AG08395 (cell line): ENCODE results near the gene RAD17.
"Not testable (repeated sequence)": the region's sequence is repeated elsewhere in the genome, so short reads cannot be mapped to it uniquely, and the experiment has no call there.

Experiments
- DNase-seq: peaks from one replicate; pipeline ENCODE4 v3.0.0; 2012; ENCODE audit warnings: mixed read lengths, low spot score

RAD17 gene

DNA sequence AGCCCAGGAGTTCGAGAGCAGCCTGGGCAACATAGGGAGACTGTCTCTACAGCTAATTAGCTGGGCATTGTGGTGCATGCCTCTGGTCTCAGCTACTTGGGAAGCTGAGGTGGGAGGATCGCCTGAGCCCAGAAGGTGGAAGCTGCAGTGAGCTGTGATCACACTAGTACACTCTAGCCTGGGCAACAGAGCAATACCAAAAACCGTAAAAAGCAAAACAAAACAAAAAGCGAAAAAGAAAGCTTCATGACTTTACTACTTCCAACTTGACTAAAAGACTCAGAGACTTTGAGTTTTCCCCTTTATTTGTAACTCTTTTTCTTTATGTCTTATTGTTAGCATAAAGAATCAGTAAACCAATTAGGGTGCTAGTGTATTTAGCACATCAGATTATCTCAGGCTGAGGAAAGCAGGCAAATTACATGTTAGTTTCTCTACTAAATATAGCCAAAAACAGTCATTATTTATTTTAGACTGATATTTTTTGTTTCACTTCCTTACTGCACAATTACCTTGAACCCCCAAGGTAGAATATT is 5.4 kb downstream of the RAD17 start:
- no peak for DNase-seq

DNA sequence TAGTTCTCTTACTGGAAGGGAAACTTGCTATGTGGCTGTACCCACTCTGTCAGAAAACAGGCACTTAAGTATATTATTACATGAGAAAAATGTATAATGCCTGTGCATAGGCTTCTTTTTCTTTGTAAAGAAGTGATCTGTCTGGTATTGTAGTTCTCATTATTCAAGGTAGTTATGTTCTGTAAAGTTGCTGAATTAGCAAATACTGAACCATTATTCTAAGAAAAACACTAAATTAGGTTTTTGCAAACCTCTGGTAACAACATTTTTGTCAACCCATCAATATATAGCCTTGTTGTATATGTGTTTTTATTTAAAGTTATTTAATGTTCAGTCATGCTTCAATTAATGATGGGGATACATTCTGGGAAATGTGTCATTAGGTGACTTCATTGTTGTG is 8.8 kb downstream of the RAD17 start:
- DNase-seq = no peak

DNA sequence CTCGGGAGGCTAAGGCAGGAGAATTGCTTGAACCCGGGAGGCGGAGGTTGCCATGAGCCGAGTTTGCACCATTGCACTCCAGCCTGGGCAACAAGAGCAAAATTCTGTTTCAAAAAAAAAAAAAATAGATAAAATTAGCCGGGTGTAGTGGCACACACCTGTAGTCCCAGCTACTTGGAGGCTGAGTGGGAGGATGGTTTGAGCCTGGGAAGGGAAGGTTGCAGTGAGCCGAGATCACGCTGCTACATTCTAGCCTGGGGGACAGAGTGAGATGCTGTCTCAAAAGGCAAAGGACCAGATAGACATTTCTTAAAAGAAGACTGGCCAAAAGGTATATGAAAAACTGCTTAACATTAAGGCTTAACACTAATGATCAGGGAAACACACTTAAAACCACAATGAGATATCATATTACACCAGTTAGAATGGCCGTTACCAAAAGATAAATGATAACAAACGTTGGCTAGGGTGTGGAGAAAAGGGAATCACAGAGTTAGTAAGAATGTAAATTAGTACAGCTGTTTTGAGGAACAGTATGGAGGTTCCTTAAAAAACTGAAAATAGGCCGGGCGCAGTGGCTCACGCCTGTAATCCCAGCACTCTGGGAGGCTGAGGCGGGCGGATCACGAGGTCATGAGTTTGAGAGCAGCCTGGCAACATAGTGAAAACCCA is 35.2 kb downstream of the RAD17 start:
- DNase-seq = no peak

GRCh38 chr5:69414885-69415583 is 45.4 kb downstream of the RAD17 start, which contains the start of gene MARVELD2:
TSS of gene MARVELD2 (plus strand) at chr5:69415116. CDS start at chr5:69419386, 4,270 bp downstream.
- DNase-seq = peak; percentile 22

DNA sequence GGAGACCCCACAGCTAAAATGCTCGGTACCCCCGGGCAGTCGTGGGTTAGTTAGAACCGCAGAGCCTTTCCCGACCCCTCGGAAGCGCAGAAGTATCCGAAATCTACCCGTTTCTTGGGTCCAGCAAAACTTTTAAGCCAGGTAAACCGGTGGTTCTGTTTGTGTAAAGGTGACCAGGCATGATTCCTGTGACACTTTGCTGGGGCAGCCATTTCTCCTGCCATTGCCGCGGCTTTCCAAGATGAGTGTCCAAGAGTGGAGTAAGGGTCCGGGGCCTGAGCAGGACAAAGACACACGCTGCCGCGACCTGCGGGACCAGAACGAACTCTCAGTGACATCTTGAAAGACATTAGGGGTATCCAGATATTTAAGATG is 46.0 kb downstream of the RAD17 start:
- no peak for DNase-seq

DNA sequence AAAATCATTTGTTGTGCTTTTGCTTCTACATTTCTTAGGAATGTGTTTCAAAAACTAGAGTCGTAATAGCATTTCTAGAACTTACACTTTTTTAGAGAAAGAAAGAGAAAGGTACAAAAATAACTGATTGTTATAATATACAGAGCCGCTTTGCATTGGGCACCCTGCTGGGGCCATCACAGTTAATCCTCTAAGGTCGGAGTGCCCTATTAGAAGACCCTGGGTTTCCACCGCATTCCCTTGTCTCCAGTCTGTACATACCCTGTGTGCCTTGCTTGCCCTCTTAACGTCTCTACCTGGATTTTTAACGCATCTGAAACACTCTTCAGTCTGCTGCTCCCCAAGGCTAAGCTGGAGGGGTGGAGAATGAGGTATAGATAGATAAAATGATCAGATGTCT is 46.6 kb downstream of the RAD17 start:
- DNase-seq = no peak

DNA sequence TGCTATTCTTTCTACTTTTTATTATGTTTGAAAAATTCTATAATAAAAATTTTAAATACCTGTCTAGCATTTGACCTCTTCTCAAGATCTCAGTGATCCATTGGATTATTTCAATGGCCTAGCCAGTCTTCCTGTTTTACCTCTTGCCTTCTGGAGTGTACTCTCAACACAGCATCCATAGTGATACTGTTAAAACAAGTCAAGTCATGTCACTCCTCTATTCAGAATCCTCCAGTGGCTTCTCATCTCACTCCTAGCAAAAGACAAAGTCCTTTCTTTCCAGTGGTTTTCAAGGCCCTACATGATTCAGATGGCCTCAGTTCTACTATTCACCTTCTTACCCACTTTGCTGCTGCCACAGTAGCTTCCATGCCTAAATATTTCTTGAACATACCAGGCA is 47.1 kb downstream of the RAD17 start:
- no peak for DNase-seq

DNA sequence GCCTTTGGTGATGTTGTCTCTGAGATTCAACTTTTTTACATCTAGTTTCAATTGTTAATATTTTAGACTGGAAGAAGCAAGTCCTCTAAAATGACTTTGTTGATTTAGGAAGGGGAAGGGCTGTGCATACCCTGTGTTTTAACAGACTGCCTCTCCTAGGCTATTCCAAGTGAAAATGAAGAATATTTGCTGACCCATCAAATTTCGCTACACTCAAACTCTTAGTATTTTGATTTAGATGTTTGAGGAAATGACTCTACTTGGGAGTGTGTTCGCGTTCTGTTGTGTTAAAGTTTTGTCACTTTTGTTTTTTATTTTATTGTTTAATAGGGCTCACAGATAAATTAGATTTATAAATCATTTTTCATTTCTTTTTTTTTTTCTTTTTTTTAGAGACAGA is 48.9 kb downstream of the RAD17 start:
- no peak for DNase-seq

- DNase-seq = no peak
Observed at GRCh38 chr5:69431424-69432303, 62.0 kb downstream of the RAD17 start.

DNA sequence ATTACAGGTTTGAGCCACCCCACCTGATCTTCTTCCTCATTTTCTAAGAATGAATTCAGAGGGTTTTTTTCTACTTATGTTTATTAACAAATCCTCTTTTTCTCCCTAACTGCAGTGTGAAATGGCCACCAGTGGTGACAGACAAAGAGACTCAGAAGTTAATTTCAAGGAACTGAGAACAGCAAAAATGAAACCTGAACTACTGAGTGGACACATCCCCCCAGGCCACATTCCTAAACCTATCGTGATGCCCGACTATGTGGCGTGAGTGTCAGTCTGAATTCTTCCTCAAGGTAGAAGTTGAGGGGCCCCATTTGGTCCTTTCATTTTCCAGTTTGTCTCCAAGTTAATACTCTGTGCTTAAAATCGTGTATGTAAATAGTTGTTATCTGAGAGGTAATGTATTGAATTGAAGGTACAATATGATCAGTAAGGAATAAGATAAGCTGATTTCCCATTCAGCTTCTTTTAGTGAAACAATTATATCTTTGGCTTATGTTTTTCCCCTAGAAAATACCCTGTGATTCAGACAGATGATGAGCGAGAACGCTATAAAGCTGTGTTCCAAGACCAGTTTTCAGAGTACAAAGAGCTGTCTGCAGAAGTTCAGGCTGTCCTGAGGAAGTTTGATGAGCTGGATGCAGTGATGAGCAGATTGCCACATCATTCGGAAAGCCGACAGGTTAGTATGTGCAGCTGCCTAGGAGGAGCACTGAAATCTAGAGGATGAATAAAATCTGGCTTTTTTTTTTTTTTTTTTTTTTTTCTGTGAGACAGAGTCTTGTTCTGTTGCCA is 63.0 kb downstream of the RAD17 start:
- no peak for DNase-seq

- peak; percentile 14 for DNase-seq
Observed at GRCh38 chr5:69435276-69435884, 65.8 kb downstream of the RAD17 start.

GRCh38 chr5:69444127-69444754 is 74.6 kb downstream of the RAD17 start:
- DNase-seq = no peak

DNA sequence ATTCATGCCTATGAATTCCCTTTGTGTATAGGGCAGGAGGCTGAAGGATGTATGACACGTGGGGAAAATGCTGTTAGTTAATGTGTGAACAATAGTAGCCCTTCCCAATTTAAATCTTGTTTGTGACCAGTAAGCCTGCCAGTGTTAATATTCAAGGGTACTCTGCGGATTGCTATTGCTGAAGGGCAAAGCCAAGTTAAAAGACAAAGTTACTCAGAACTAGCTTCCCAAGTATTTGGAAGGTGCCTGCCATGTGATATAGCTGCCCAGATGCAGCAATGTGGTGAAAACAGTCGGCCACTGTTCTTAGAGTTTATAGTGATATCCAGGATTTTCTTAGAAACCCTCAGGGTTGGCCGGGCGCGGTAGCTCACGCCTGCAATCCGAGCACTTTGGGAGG is 79.9 kb downstream of the RAD17 start:
- no peak for DNase-seq

DNA sequence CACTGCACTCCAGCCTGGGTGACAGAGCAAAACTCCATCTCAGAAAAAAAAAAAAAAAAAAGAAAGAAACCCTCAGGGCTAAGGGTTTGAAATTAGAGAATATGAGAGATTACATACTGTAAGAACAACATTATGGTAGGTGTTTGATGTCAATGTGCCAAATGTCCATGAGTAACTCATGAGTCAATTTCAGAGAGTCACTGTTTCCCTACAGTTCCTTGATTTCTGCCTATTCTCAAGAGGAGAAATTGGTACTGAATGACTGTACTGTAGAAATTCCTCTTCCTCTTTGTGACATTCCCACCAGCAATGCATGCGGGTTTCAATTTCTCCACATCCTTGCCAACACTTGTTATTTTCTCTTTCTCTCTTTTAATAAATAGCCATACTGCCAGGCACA is 80.5 kb downstream of the RAD17 start:
- DNase-seq = peak; percentile 79

DNA sequence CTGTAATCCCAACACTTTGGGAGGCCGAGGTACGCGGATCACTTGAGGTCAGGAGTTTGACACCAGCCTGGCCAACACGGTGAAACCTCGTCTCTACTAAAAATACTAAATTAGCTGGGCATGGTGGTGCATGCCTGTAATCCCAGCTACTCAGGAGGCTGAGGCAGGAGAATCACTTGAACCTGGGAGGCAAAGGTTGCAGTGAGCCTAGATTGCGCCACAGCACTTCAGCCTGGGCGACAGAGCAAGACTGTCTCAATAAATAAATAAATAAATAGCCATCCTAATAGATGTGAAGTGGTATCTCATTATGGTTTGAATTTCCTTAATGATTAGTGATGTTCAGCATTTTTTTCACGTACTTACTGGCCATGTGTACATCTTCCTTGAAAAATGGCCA is 80.9 kb downstream of the RAD17 start:
- DNase-seq = not testable (repeated sequence)

- DNase-seq = no peak
Observed at GRCh38 chr5:69451941-69452647, 82.5 kb downstream of the RAD17 start.

DNA sequence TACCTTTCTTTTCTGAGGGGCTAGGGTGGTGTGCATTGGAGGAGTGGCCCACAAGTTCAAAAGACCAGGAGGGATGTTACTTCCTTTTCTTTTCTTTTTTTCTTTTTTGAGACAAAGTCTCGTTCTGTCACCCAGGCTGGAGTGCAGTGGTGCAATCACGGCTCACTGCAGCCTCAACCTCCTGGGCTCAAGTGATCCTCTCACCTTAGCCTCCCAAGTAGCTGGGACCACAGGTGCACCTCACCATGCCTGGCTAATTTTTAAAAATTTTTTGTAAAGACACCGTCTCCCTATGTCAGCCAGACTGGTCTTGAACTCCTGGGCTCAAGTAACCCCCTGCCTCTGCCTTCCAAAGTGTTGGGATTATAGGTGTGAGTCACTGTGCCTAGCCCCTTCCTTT is 83.9 kb downstream of the RAD17 start:
- DNase-seq = not testable (repeated sequence)

GRCh38 chr5:69454460-69455249 is 85.0 kb downstream of the RAD17 start:
- DNase-seq = no peak

DNA sequence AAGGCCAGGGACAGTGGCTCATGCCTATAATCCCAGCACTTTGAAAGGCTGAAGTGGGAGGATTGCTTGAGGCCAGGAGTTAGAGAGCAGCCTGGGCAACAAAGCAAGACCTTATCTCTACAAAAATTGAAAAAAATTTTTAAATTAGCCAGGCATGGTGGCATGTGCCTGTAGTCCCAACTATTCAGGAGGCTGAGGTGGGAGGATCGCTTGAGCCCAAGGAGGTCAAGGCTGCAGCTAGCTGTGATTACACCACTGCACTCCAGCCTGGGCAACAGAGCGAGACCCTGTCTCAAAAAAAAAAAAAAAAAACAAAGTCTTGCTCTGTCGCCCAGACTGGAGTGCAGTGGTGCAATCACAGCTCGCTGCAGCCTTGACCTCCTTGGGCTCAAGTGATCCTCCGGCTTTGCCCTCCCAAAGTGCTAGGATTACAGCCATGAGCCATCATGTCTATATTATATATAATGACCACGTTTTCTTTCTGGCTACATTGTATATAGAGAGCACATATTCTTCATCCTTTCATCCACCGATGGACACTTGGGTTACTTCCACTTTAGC is 85.9 kb downstream of the RAD17 start:
- DNase-seq = not testable (repeated sequence)
